ENCODE measurements around the gene AAK1.
"Not testable (repeated sequence)": the region's sequence is repeated elsewhere in the genome, so short reads cannot be mapped to it uniquely, and the experiment has no call there.

AAK1 gene

GRCh38 chr2:69643602-69644505 is at the start of gene AAK1:
AAK1 (minus strand) TSS chr2:69643739; CDS start chr2:69643040, 699 bp downstream.
- DNase-seq (ENCODE audit: low spot score) = peak; percentile 92

- no peak for DNase-seq (ENCODE audit: low spot score)
Observed at GRCh38 chr2:69692424-69692823, 48.9 kb upstream of the AAK1 start.

GRCh38 chr2:69689969-69690368 is 46.4 kb upstream of the AAK1 start:
- DNase-seq (ENCODE audit: low spot score) = no peak

- no peak for DNase-seq (ENCODE audit: low spot score)
Observed at GRCh38 chr2:69689466-69689865, 45.9 kb upstream of the AAK1 start.

GRCh38 chr2:69687971-69688611 is 44.6 kb upstream of the AAK1 start:
- DNase-seq (ENCODE audit: low spot score) = no peak

- DNase-seq (ENCODE audit: low spot score) = no peak
Observed at GRCh38 chr2:69686813-69687212, 43.3 kb upstream of the AAK1 start.

- no peak for DNase-seq (ENCODE audit: low spot score)
Observed at GRCh38 chr2:69685321-69686048, 41.9 kb upstream of the AAK1 start.

- DNase-seq (ENCODE audit: low spot score) = peak; percentile 37
Observed at GRCh38 chr2:69683170-69683971, 39.8 kb upstream of the AAK1 start.

- no peak for DNase-seq (ENCODE audit: low spot score)
Observed at GRCh38 chr2:69682525-69682924, 39.0 kb upstream of the AAK1 start.

GRCh38 chr2:69680001-69680675 is 36.6 kb upstream of the AAK1 start:
- no peak for DNase-seq (ENCODE audit: low spot score)

GRCh38 chr2:69677914-69678313 is 34.4 kb upstream of the AAK1 start:
- DNase-seq (ENCODE audit: low spot score) = no peak

- no peak for DNase-seq (ENCODE audit: low spot score)
Observed at GRCh38 chr2:69676146-69676545, 32.6 kb upstream of the AAK1 start.

- DNase-seq (ENCODE audit: low spot score) = no peak
Observed at GRCh38 chr2:69674316-69674670, 30.8 kb upstream of the AAK1 start.

- DNase-seq (ENCODE audit: low spot score) = not testable (repeated sequence)
Observed at GRCh38 chr2:69673098-69673497, 29.6 kb upstream of the AAK1 start.

- DNase-seq (ENCODE audit: low spot score) = no peak
Observed at GRCh38 chr2:69669666-69670065, 26.1 kb upstream of the AAK1 start.

- DNase-seq (ENCODE audit: low spot score) = no peak
Observed at GRCh38 chr2:69668598-69668997, 25.1 kb upstream of the AAK1 start.

GRCh38 chr2:69667805-69668382 is 24.4 kb upstream of the AAK1 start:
- DNase-seq (ENCODE audit: low spot score) = no peak

- DNase-seq (ENCODE audit: low spot score) = no peak
Observed at GRCh38 chr2:69665152-69665551, 21.6 kb upstream of the AAK1 start.

- DNase-seq (ENCODE audit: low spot score) = no peak
Observed at GRCh38 chr2:69663860-69664259, 20.3 kb upstream of the AAK1 start.

GRCh38 chr2:69662547-69662946 is 19.0 kb upstream of the AAK1 start:
- DNase-seq (ENCODE audit: low spot score) = not testable (repeated sequence)

GRCh38 chr2:69660637-69661036 is 17.1 kb upstream of the AAK1 start:
- DNase-seq (ENCODE audit: low spot score) = no peak

Data from putamen (tissue), 1 donor.